Tibial nerve (tissue), 4 donors: ENCODE measurements around the gene MED1. TPM values are rescaled to one million over a fixed set of nuclear protein-coding genes. Genes with fewer than 3 reads are reported as not detected.
A peak's percentile ranks its signal among the peaks of the same experiment; 100 is the strongest.

Experiments
- DNase-seq, 2 donors: peaks; one replicate each; pipeline ENCODE4 v3.0.0-alpha.2; 2019; ENCODE audit warnings: low spot score in 2 of 2
- H3K27ac ChIP-seq, 4 donors: fragments of 200-600 bp; sonication (generic) in 3 of 4; one replicate each; pipeline ENCODE4 v1.5.1; 2017 to 2019; ENCODE audit warnings: mild to moderate bottlenecking in 1 of 4
- H3K27me3 ChIP-seq, 2 donors: fragments of 200-600 bp; sonication (generic) in 1 of 2; one replicate each; pipeline versions ENCODE4 v1.5.1 to v1.6.0; 2017 to 2019
- H3K36me3 ChIP-seq, 3 donors: fragments of 200-600 bp; sonication (generic); one replicate each; pipeline ENCODE4 v1.5.1; 2018 to 2019
- H3K4me1 ChIP-seq, 4 donors: fragments of 200-600 bp; sonication (generic) in 3 of 4; one replicate each; pipeline ENCODE4 v1.5.1; 2017 to 2019
- H3K4me3 ChIP-seq, 4 donors: fragments of 200-600 bp; sonication (generic) in 3 of 4; one replicate each; pipeline ENCODE4 v1.5.1; 2017 to 2019; ENCODE audit warnings: mild to moderate bottlenecking in 1 of 4, moderate library complexity in 1 of 4
- H3K9me3 ChIP-seq, 4 donors: fragments of 200-600 bp; sonication (generic) in 3 of 4; one replicate each; pipeline ENCODE4 v1.5.1; 2017 to 2019
- EP300 ChIP-seq, 2 donors: sonication (generic); formaldehyde crosslinking; IDR thresholded peaks; one replicate each; pipeline ENCODE4 v1.6.1; 2017; ENCODE audit warnings: antibody characterized with exemption in 2 of 2, mild to moderate bottlenecking in 1 of 2
- POLR2A ChIP-seq, 2 donors: fragments of 450-650 bp; IDR thresholded peaks; one replicate each; pipeline ENCODE4 v1.6.1; 2017; ENCODE audit warnings: antibody characterized with exemption in 2 of 2, mild to moderate bottlenecking in 2 of 2, moderate library complexity in 2 of 2
- WGBS, 2 donors: methylation state at CpG; one replicate each; pipeline ENCODE4 v1.1.5; 2018; 5-methylcytosine and 5-hydroxymethylcytosine counted together
- total RNA-seq, 4 donors: library from RNA; depleted of rRNA; stranded (reverse); fragments of >200 nt; gene quantifications; one replicate each; pipeline ENCODE4 v1.1.0, GENCODE V29; 2016
- TF ChIP-seq, protein P1 (sequence below), 5 experiments: fragments of 200-600 bp in 3 of 5; fragments of 450-650 bp in 2 of 5; sonication (generic) in 3 of 5; IDR thresholded peaks; one replicate each; pipeline ENCODE4 v1.5.1; 2016 to 2019; ENCODE audit warnings: antibody characterized with exemption in 5 of 5, mild to moderate bottlenecking in 3 of 5, moderate library complexity in 2 of 5

Gene MED1
- total RNA-seq, 4 donors from 2014 or later = 17.0 to 30.4 (median 27.0) TPM

DNA sequence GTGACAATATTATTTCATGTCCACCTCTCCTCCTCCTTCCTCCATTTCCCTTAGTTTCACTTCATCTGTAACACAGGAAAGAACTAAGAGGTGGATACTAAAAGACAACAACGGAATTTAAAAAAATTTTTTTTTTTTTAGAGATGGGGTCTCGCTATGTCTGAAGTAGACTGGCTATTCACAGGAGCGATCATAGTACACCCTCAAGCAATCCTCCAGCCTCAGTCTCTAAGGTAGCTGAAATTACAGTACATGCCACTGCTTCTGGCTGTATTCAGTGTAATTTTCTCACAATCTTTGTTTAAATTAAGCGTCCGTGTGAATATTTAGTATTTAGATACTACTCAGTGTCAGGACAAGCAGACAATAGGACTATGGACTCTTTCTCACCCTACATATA is 85.2 kb downstream of the MED1 start:
- DNase-seq = no peak

DNA sequence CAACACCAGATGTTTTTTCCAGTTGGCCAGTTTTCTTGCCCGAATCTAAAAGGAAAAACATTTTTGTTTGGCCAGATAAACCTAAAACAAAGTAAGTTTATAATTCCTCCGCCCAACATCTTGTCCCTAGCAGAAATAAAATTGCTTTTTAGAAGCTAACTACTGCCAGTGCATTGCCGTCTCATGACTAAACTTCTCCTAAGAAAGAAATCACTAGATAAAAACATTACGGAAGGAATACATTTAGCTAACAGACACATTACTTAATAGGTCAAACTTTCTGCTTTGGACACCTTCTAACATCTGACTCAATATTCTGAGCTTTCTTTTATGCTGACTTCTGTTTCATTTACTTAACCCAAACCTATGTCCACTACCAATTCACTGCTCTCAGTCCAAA is 85.8 kb downstream of the MED1 start:
- peaks cover 0 to 42% (median 11%) of the 10 kb centered on the region in 4 donors for H3K4me1 ChIP-seq
- no peak for DNase-seq
- no peak overlapping the region for H3K4me3 ChIP-seq
- no peaks in the 10 kb centered on the region for H3K27me3 ChIP-seq
- H3K36me3 ChIP-seq = no peaks in the 10 kb centered on the region
- WGBS, 2 donors = 27 to 28% methylated on average over 4 of the region's 4 CpGs
- H3K9me3 ChIP-seq = no peaks in the 10 kb centered on the region
- H3K27ac ChIP-seq = peak overlapping the region in 2 of 4 donors; percentile 31 to 39
- peak in 1 of 2 donors; percentile 15 for TF ChIP-seq EP300 (IDR thresholded peaks at IDR 0.05)
- TF ChIP-seq POLR2A (IDR thresholded peaks at IDR 0.05) = no peak

More for the DNA sequence above, 85.2 kb downstream of the MED1 start:
- peaks cover 0 to 36% (median 11%) of the 10 kb centered on the region in 4 donors for H3K4me1 ChIP-seq
- TF ChIP-seq EP300 (IDR thresholded peaks at IDR 0.05) (no peak), POLR2A (IDR thresholded peaks at IDR 0.05) (no peak)
- TF ChIP-seq, protein P1, sequence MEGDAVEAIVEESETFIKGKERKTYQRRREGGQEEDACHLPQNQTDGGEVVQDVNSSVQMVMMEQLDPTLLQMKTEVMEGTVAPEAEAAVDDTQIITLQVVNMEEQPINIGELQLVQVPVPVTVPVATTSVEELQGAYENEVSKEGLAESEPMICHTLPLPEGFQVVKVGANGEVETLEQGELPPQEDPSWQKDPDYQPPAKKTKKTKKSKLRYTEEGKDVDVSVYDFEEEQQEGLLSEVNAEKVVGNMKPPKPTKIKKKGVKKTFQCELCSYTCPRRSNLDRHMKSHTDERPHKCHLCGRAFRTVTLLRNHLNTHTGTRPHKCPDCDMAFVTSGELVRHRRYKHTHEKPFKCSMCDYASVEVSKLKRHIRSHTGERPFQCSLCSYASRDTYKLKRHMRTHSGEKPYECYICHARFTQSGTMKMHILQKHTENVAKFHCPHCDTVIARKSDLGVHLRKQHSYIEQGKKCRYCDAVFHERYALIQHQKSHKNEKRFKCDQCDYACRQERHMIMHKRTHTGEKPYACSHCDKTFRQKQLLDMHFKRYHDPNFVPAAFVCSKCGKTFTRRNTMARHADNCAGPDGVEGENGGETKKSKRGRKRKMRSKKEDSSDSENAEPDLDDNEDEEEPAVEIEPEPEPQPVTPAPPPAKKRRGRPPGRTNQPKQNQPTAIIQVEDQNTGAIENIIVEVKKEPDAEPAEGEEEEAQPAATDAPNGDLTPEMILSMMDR (IDR thresholded peaks at IDR 0.05) = no peak
- H3K4me3 ChIP-seq = no peak overlapping the region
- no peaks in the 10 kb centered on the region for H3K9me3 ChIP-seq
- H3K27ac ChIP-seq = peak overlapping the region in 2 of 4 donors; percentile 31 to 39
- no peaks in the 10 kb centered on the region for H3K27me3 ChIP-seq
- H3K36me3 ChIP-seq = no peaks in the 10 kb centered on the region
- 65 to 70% methylated on average over 5 of the region's 5 CpGs for WGBS, 2 donors

DNA sequence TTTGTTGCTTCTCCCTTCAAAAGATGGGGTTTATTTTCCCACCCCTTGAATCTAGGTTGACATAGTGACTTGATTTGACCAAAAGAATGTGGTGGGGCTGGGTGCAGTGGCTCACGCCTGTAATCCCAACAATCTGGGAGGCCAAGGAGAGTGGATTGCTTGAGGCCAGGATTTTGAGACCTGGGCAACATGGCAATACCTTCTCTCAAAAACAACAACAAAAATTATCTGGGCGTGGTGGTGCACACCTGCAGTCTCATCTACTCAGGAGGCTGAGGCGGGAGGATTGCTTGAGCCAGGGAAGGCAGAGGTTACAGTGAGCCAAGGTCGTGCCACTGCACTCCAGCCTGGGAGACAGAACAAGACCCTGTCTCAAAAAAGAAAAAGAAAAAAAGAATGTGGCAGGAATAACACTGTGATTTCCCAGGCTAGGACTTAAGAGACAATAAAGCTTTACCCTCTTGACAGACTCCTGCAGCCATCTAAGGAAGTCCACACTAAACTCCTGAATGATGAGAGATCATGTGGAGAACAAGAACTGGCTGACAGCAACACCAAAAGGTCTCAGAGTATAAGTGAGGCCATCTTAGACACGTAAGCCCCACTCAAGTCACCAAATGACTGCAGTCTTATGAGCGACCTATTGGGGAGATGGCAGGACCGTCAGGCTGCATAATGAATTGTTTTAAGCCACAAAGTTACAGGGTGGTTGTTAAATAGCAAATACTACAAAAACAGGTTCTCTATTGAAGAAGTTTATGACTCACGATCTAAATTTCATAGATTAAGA is 86.6 kb downstream of the MED1 start:
- Histone ChIP-seq H3K9me3 (no peaks in the 10 kb centered on the region), H3K4me1 (peaks cover 0 to 44% (median 11%) of the 10 kb centered on the region in 4 donors), H3K4me3 (no peak overlapping the region), H3K27me3 (no peaks in the 10 kb centered on the region), H3K27ac (peak overlapping the region in 1 of 4 donors; percentile 31), H3K36me3 (no peaks in the 10 kb centered on the region)
- TF ChIP-seq POLR2A (IDR thresholded peaks at IDR 0.05) = no peak
- no peak for TF ChIP-seq EP300 (IDR thresholded peaks at IDR 0.05)
- TF ChIP-seq, protein P1 (IDR thresholded peaks at IDR 0.05) = no peak
- 76 to 79% methylated on average over 8 of the region's 8 CpGs for WGBS, 2 donors
- DNase-seq = no peak

DNA sequence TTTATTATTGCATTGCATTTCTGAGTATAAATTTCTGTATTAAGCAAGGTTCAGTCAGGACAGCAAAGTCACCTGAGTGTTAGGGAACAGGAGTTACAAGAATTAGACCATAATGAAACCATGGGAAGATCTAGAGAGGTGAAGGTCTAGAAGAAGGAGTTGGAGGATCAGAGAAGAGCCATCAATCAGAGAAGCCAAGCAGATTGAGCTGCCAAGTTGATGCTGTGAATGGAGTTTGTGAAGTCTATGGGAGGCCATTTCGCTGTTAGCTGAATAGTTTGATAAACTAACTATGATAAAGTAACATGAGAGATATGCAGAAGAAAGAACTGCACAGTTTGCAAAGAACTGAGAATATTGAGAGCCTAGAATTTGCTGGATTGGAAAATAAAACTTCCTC is 90.0 kb downstream of the MED1 start:
- Histone ChIP-seq H3K27me3 (no peaks in the 10 kb centered on the region), H3K36me3 (no peaks in the 10 kb centered on the region), H3K4me3 (no peak overlapping the region), H3K27ac (no peak overlapping the region), H3K4me1 (peaks cover 0 to 48% (median 11%) of the 10 kb centered on the region in 4 donors), H3K9me3 (no peaks in the 10 kb centered on the region)
- DNase-seq = no peak
- TF ChIP-seq POLR2A (IDR thresholded peaks at IDR 0.05) (no peak), EP300 (IDR thresholded peaks at IDR 0.05) (no peak)
- 86 to 94% methylated on average over 1 of the region's 1 CpG for WGBS, 2 donors

DNA sequence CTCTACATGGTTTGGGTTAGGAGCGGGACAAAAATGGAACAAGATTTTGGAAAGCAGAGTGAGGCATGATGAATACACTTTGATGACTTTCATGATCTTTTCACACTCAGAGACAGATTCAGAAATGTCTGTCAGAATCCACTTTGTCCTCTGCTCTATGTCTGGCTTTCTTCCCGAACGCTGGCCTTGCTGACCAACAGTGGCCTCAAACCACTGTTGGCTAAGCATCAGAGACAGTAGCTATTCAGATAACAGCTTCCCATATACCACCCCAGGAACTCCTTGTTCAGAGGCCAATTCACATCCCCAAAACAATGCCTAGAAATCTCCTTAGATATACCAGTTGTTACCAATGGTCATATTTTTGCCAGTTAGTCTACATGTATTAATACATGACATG is 90.5 kb downstream of the MED1 start:
- DNase-seq = no peak
- 51 to 64% methylated on average over 3 of the region's 3 CpGs for WGBS, 2 donors
- Histone ChIP-seq H3K27ac (no peak overlapping the region), H3K36me3 (no peaks in the 10 kb centered on the region), H3K9me3 (no peaks in the 10 kb centered on the region), H3K27me3 (no peaks in the 10 kb centered on the region), H3K4me3 (no peak overlapping the region), H3K4me1 (peaks cover 0 to 43% (median 8%) of the 10 kb centered on the region in 4 donors)
- TF ChIP-seq EP300 (IDR thresholded peaks at IDR 0.05) (no peak), POLR2A (IDR thresholded peaks at IDR 0.05) (no peak)
- TF ChIP-seq, protein P1 (IDR thresholded peaks at IDR 0.05) = no peak

DNA sequence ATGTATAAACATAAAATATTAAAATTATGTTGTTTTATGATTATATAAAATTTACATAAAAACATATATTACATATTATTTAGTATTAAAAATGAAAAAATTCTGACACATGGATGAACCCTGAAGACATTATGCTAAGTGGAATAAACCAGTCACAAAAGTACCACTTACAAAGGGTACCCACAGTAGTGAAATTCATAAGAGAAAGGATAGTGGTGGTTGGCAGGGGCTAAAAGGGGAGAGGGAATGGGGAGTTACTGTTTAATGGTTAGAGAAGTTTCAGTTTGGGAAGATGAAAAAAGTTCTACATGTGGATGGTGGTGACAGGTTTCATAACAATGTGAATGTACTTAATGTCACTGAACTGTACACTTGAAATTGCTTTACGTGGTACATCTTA is 91.1 kb downstream of the MED1 start:
- Histone ChIP-seq H3K9me3 (no peaks in the 10 kb centered on the region), H3K27ac (no peak overlapping the region), H3K36me3 (no peaks in the 10 kb centered on the region), H3K4me1 (peaks cover 0 to 37% (median 6%) of the 10 kb centered on the region in 4 donors), H3K4me3 (no peak overlapping the region), H3K27me3 (no peaks in the 10 kb centered on the region)
- TF ChIP-seq, protein P1 (IDR thresholded peaks at IDR 0.05) = no peak
- TF ChIP-seq POLR2A (IDR thresholded peaks at IDR 0.05) (no peak), EP300 (IDR thresholded peaks at IDR 0.05) (no peak)
- 82 to 91% methylated on average over 1 of the region's 1 CpG for WGBS, 2 donors
- DNase-seq = no peak
